Natural killer cell (primary cell): Measurements from ENCODE around the gene MAX. TPM values are rescaled to one million over a fixed set of nuclear protein-coding genes. Genes with fewer than 3 reads are reported as not detected.

Source experiments
- ATAC-seq, 3 donors: fragments of 150-1000 bp in 2 of 3; fragments of 200-7000 bp in 1 of 3; cut with Tn5 transposase; 1 replicate in 1 of 3; 2 replicates in 2 of 3; pipeline ENCODE4 v1.10.0; 2021; ENCODE audit warnings: mild to moderate bottlenecking in 2 of 3, moderate library complexity in 2 of 3
- DNase-seq, 2 donors: peaks; one replicate each; pipeline versions ENCODE4 v3.0.0 to v3.0.0-alpha.2; 2013 to 2021; ENCODE audit warnings: mixed read lengths in 1 of 2
- H3K27ac ChIP-seq: one replicate; pipeline ENCODE4 v1.5.1; 2013; ENCODE audit warnings: mild to moderate bottlenecking, low read length
- H3K27me3 ChIP-seq: one replicate; pipeline ENCODE4 v1.6.1; 2013; ENCODE audit warnings: low read length; ENCODE audit not compliant: control insufficient read depth, insufficient read depth
- H3K36me3 ChIP-seq: one replicate; pipeline ENCODE4 v1.6.1; 2013; ENCODE audit warnings: low read length; ENCODE audit not compliant: control insufficient read depth, insufficient read depth
- H3K4me1 ChIP-seq: one replicate; pipeline ENCODE4 v1.6.1; 2013; ENCODE audit warnings: low read length; ENCODE audit not compliant: control insufficient read depth, insufficient read depth
- H3K4me3 ChIP-seq: one replicate; pipeline ENCODE4 v1.5.1; 2013; ENCODE audit warnings: low read length
- H3K9me3 ChIP-seq: one replicate; pipeline ENCODE4 v1.6.1; 2013; ENCODE audit warnings: low read length; ENCODE audit not compliant: control insufficient read depth, insufficient read depth
- H3K27ac Mint-ChIP-seq, 2 donors: one replicate each; pipeline ENCODE4 v1.8.0; 2022; ENCODE audit warnings: mild to moderate bottlenecking in 2 of 2, mixed read lengths in 2 of 2, moderate library complexity in 1 of 2
- H3K27me3 Mint-ChIP-seq, 2 donors: one replicate each; pipeline ENCODE4 v1.8.0; 2022; ENCODE audit warnings: low read depth in 2 of 2, mixed read lengths in 2 of 2
- H3K36me3 Mint-ChIP-seq: one replicate; pipeline ENCODE4 v1.8.0; 2022; ENCODE audit warnings: mixed read lengths
- H3K4me1 Mint-ChIP-seq, 2 donors: one replicate each; pipeline ENCODE4 v1.8.0; 2022; ENCODE audit warnings: mixed read lengths in 2 of 2
- H3K4me3 Mint-ChIP-seq: one replicate; pipeline ENCODE4 v1.8.0; 2022; ENCODE audit warnings: mild to moderate bottlenecking, moderate library complexity, mixed read lengths
- H3K9me3 Mint-ChIP-seq, 2 donors: one replicate each; pipeline ENCODE4 v1.8.0; 2022; ENCODE audit warnings: mixed read lengths in 2 of 2
- CTCF ChIP-seq: fragments of 200-600 bp; IDR thresholded peaks from one replicate; pipeline ENCODE4 v1.8.0; 2022; ENCODE audit warnings: antibody characterized with exemption
- WGBS: methylation state at CpG from one replicate; pipeline ENCODE4 v1.1.7; 2013; ENCODE audit warnings: missing lambda C conversion rate; ENCODE audit not compliant: insufficient coverage; 5-methylcytosine and 5-hydroxymethylcytosine counted together
- intact Hi-C: fragments of 100-400 bp; cut with micrococcal nuclease; formaldehyde crosslinking; loops from one replicate; pipeline ENCODE4 v1.14.2; 2022
- total RNA-seq, 4 donors: library from RNA; stranded (reverse); fragments of 120-200 nt in 1 of 4; gene quantifications; one replicate each; pipeline versions ENCODE4 v1.2.3 to v1.2.4, GENCODE V29; 2013 to 2022

Gene MAX
- total RNA-seq, 3 donors from 2014 or later (not counting 1 experiment from before 2014, with no cell fraction given), result 162 to 208 (median 191) TPM

DNA sequence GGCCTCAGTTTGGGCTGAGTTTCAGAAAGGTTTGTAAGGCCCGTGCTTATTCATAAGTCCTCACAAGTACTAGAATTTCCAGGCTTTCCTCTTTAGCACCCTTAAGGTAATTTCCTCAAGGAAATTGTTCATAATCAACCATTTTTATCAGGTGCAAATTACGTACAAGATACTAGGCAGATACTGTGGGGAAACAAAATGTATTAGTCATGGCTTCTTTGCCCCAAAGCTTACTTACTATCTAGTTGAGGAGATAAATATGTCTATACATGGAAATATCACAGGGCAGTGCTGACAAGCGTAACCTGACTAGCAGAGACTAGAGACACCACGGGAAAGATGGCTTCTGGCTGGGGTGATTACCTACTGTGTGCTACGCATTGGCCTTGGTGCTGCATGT is 22.5 kb downstream of the MAX start:
- no peaks in the 10 kb centered on the region for H3K9me3 Mint-ChIP-seq
- Histone ChIP-seq H3K27ac (no peak overlapping the region), H3K9me3 (no peaks in the 10 kb centered on the region), H3K27me3 (no peaks in the 10 kb centered on the region), H3K4me1 (peaks cover 13% of the 10 kb centered on the region), H3K36me3 (peaks cover 69% of the 10 kb centered on the region), H3K4me3 (no peak overlapping the region)
- no peaks in the 10 kb centered on the region for H3K27me3 Mint-ChIP-seq
- no peak for TF ChIP-seq CTCF
- intact Hi-C loops, result no loop called here
- DNase-seq (no peak), ATAC-seq (peak in 1 of 3 donors; percentile 47)
- no peak overlapping the region for H3K4me3 Mint-ChIP-seq
- 97% methylated on average over 4 of the region's 5 CpGs for WGBS
- peaks cover 10% of the 10 kb centered on the region for H3K36me3 Mint-ChIP-seq
- H3K4me1 Mint-ChIP-seq, result peaks cover 68 to 72% of the 10 kb centered on the region in 2 donors
- peak overlapping the region; percentile 69 to 74 for H3K27ac Mint-ChIP-seq

GRCh38 chr14:65079201-65079600 is 23.1 kb downstream of the MAX start:
- peaks cover 66% of the 10 kb centered on the region for H3K36me3 ChIP-seq
- Mint-ChIP-seq H3K27me3 (no peaks in the 10 kb centered on the region), H3K36me3 (peaks cover 10% of the 10 kb centered on the region), H3K9me3 (no peaks in the 10 kb centered on the region), H3K4me3 (no peak overlapping the region), H3K4me1 (peaks cover 69 to 74% of the 10 kb centered on the region in 2 donors), H3K27ac (peak overlapping the region; percentile 69 to 74)
- 75% methylated on average over 6 of the region's 6 CpGs for whole genome bisulfite sequencing
- no peak for DNase-seq
- peaks cover 18% of the 10 kb centered on the region for H3K4me1 ChIP-seq
- intact Hi-C loops, result no loop called here
- peak; percentile 29 to 58 (median 56) for ATAC-seq
- no peaks in the 10 kb centered on the region for H3K27me3 ChIP-seq
- no peaks in the 10 kb centered on the region for H3K9me3 ChIP-seq
- H3K27ac ChIP-seq, result no peak overlapping the region
- no peak overlapping the region for H3K4me3 ChIP-seq
- TF ChIP-seq CTCF, result no peak

DNA sequence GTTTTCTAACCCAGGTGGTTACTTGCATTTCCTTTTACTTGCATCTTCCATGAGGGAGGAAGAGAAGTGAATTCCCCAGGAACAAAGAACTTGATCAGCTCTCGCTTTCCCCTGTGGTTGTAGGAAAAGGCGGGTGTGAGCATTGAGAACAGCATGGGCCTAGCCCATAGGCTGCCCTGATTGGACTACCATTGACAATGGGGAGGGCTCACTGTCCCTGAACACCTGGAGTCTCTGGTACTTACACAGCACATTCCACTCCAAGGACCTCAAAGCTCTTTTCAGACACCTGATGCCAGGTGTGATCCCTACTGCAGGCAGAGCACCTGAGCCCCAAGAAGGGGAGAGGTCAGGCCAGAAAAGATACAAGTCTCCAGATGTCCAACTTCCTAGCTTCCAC is 25.0 kb downstream of the MAX start:
- WGBS, result 100% methylated on average over 2 of the region's 2 CpGs
- Mint-ChIP-seq H3K4me1 (peaks cover 64 to 65% of the 10 kb centered on the region in 2 donors), H3K27me3 (no peaks in the 10 kb centered on the region), H3K9me3 (no peaks in the 10 kb centered on the region), H3K27ac (no peak overlapping the region), H3K36me3 (peaks cover 7% of the 10 kb centered on the region), H3K4me3 (no peak overlapping the region)
- no peaks in the 10 kb centered on the region for H3K27me3 ChIP-seq
- no peak for TF ChIP-seq CTCF
- peaks cover 57% of the 10 kb centered on the region for H3K36me3 ChIP-seq
- H3K4me1 ChIP-seq, result peaks cover 18% of the 10 kb centered on the region
- H3K27ac ChIP-seq, result no peak overlapping the region
- intact Hi-C loops, result no loop called here
- H3K9me3 ChIP-seq, result no peaks in the 10 kb centered on the region
- DNase-seq (no peak), ATAC-seq (no peak)
- H3K4me3 ChIP-seq, result no peak overlapping the region

DNA sequence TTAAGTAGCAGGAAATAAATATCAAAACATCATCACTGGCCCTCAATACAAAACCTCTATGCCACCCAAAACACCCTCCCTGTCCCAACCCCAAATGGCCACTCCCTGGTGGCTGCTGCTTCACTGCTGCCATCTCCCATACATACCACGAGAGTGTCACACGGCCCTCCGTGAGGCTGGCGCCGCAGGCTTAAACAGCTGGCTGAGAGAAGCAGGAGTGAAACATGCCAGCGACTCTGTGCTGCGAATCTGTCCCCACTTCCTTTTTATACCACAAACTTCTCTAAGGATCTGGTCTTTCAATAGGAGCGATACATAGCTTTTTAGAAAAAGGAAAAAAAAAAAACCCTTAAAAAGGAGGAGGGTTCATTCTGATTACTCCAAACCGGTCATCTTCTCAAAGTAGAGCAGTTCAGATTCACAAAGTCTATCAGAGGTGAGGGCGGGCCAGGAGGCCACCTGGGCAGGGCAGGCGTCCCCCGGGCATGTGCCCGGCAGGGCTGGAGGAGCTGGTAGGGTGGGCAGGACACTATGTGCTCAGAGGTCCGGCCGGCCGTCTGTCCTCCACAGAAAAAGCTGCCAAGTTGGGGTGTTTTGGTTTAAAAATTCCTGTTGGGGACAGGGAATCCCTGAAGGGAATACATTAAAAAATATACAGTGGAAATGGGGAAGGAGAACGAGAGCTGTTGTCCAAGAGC is 26.5 kb downstream of the MAX start:
- ATAC-seq (no peak), DNase-seq (no peak)
- Mint-ChIP-seq H3K4me3 (no peak overlapping the region), H3K9me3 (no peaks in the 10 kb centered on the region), H3K27ac (peak overlapping the region; percentile 34 to 53), H3K27me3 (no peaks in the 10 kb centered on the region), H3K4me1 (peaks cover 48 to 50% of the 10 kb centered on the region in 2 donors), H3K36me3 (no peaks in the 10 kb centered on the region)
- intact Hi-C loops, result no loop called here
- H3K36me3 ChIP-seq, result peaks cover 48% of the 10 kb centered on the region
- no peak overlapping the region for H3K27ac ChIP-seq
- H3K4me1 ChIP-seq, result peaks cover 15% of the 10 kb centered on the region
- WGBS, result 78% methylated on average over 17 of the region's 17 CpGs
- no peak for TF ChIP-seq CTCF
- H3K4me3 ChIP-seq, result no peak overlapping the region
- H3K9me3 ChIP-seq, result no peaks in the 10 kb centered on the region
- no peaks in the 10 kb centered on the region for H3K27me3 ChIP-seq
